Measurements from ENCODE around the gene POPDC2. TPM values are rescaled to one million over a fixed set of nuclear protein-coding genes. Genes with fewer than 3 reads are reported as not detected.
"Not testable (repeated sequence)": the region's sequence is repeated elsewhere in the genome, so short reads cannot be mapped to it uniquely, and the experiment has no call there.

Gene POPDC2
- total RNA-seq, 2 experiments from 2014 or later: 0.72 to 1.5 TPM

- Mint-ChIP-seq H3K27ac (no peak overlapping the region), H3K36me3 (ENCODE audit: low read depth) (no peaks in the 10 kb centered on the region), H3K27me3 (ENCODE audit: low read depth) (no peaks in the 10 kb centered on the region), H3K9me3 (no peaks in the 10 kb centered on the region), H3K4me1 (ENCODE audit: low read depth) (peaks cover 3% of the 10 kb centered on the region), H3K4me3 (no peak overlapping the region)
- CTCF ChIA-PET: no interaction called here
- DNase-seq: no peak
- intact Hi-C loops (cut with micrococcal nuclease): no loop called here
These were observed 61.8 kb downstream of the POPDC2 start for GRCh38 chr3:119598410-119599098.

- Mint-ChIP-seq H3K4me3 (no peak within 1 kb of the TSS), H3K4me1 (ENCODE audit: low read depth) (peaks cover 3% of the 10 kb centered on the region), H3K9me3 (no peaks in the 10 kb centered on the region), H3K27me3 (ENCODE audit: low read depth) (no peaks in the 10 kb centered on the region), H3K27ac (no peak within 1 kb of the TSS), H3K36me3 (ENCODE audit: low read depth) (no peaks in the 10 kb centered on the region)
- intact Hi-C loops (cut with micrococcal nuclease): no loop called here
- CTCF ChIA-PET: no interaction called here
- DNase-seq: no peak
These were observed 62.7 kb downstream of the POPDC2 start, which contains the start of gene PLA1A for GRCh38 chr3:119597548-119598288. Gene PLA1A (plus strand): TSS chr3:119597885. CDS start chr3:119597914, 29 bp downstream.

GRCh38 chr3:119596398-119596797 is 64.0 kb downstream of the POPDC2 start:
- intact Hi-C loops (cut with micrococcal nuclease): no loop called here
- CTCF ChIA-PET: no interaction called here
- Mint-ChIP-seq H3K9me3 (no peaks in the 10 kb centered on the region), H3K27ac (no peak overlapping the region), H3K4me3 (no peak overlapping the region), H3K27me3 (ENCODE audit: low read depth) (peaks cover 2% of the 10 kb centered on the region), H3K36me3 (ENCODE audit: low read depth) (no peaks in the 10 kb centered on the region), H3K4me1 (ENCODE audit: low read depth) (peaks cover 3% of the 10 kb centered on the region)
- no peak for DNase-seq

DNA sequence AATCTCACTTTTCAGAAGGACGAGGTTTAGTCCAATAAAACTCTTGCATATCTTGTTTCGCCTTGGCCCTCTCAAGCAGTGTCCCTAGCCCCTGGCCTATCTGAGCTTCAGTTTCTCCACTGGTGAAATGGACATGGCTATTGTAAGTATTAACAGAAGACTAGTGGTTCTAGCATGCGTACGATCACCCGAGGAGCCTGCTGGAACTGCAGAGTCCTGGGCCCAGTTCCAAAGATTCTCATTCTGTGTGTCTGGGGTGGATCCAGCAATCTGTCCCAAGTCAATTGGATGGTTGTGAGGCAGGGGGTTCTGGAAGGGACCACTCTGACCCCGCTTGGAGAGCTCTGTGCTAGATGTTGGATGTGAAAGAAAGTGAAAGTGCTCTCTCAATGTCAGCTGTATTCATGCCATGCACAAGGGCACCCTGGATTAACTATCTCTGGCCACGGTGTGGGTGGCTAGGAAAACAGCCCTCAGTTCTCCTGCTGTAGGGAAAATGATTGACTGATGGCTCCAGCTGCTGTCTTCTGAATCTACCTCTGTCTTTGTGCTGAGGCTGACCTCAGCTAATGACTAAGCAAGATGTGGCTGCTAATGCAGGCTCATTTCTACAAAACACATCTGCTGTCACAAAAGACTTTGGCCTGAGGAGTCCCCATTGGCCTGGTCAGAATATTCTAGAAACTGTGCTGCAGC is 64.6 kb downstream of the POPDC2 start:
- no peaks in the 10 kb centered on the region for H3K36me3 Mint-ChIP-seq (ENCODE audit: low read depth)

GRCh38 chr3:119594929-119595328 is 65.5 kb downstream of the POPDC2 start:
- H3K4me3 Mint-ChIP-seq; H3K27me3 Mint-ChIP-seq (ENCODE audit: low read depth); H3K9me3 Mint-ChIP-seq; H3K27ac Mint-ChIP-seq; H3K36me3 Mint-ChIP-seq (ENCODE audit: low read depth); intact Hi-C loops (cut with micrococcal nuclease); CTCF ChIA-PET; H3K4me1 Mint-ChIP-seq (ENCODE audit: low read depth); DNase-seq: not testable (repeated sequence)

More for the DNA sequence above, 64.6 kb downstream of the POPDC2 start:
- CTCF ChIA-PET: interaction anchor here (0.6 to 0.7 kb wide), 2 partner anchors 298 to 359 kb away, joined by 3 to 4 read pairs; no protein-coding TSS in a partner anchor
- intact Hi-C loops (cut with micrococcal nuclease): no loop called here
- H3K27me3 Mint-ChIP-seq (ENCODE audit: low read depth): peaks cover 4% of the 10 kb centered on the region
- DNase-seq: no peak
- no peaks in the 10 kb centered on the region for H3K4me1 Mint-ChIP-seq (ENCODE audit: low read depth)
- no peaks in the 10 kb centered on the region for H3K9me3 Mint-ChIP-seq
- no peak overlapping the region for H3K4me3 Mint-ChIP-seq
- no peak overlapping the region for H3K27ac Mint-ChIP-seq

- H3K9me3 Mint-ChIP-seq: peaks cover 1% of the 10 kb centered on the region
- no peaks in the 10 kb centered on the region for H3K36me3 Mint-ChIP-seq (ENCODE audit: low read depth)
These were observed 66.3 kb downstream of the POPDC2 start for GRCh38 chr3:119594066-119594465.

GRCh38 chr3:119592861-119593260 is 67.5 kb downstream of the POPDC2 start:
- Mint-ChIP-seq H3K4me3 (no peak overlapping the region), H3K9me3 (peaks cover 1% of the 10 kb centered on the region), H3K27me3 (ENCODE audit: low read depth) (peaks cover 16% of the 10 kb centered on the region), H3K27ac (no peak overlapping the region), H3K4me1 (ENCODE audit: low read depth) (peaks cover 7% of the 10 kb centered on the region), H3K36me3 (ENCODE audit: low read depth) (no peaks in the 10 kb centered on the region)
- no peak for DNase-seq
- intact Hi-C loops (cut with micrococcal nuclease): no loop called here
- CTCF ChIA-PET: no interaction called here

More at GRCh38 chr3:119594066-119594465, 66.3 kb downstream of the POPDC2 start:
- DNase-seq: no peak
- Mint-ChIP-seq H3K4me3 (no peak overlapping the region), H3K27ac (no peak overlapping the region), H3K4me1 (ENCODE audit: low read depth) (no peaks in the 10 kb centered on the region), H3K27me3 (ENCODE audit: low read depth) (peaks cover 12% of the 10 kb centered on the region)
- CTCF ChIA-PET: interaction anchor here (1.0 kb wide), 1 partner anchor 12 kb away, joined by 4 read pairs; no protein-coding TSS in a partner anchor
- intact Hi-C loops (cut with micrococcal nuclease): no loop called here

Other genes starting within 250 kb of the POPDC2 start
- 10 to 100 TPM; 21.4 to 26.9 TPM for gene TMEM39A, start 197.0 kb downstream of the POPDC2 start, total RNA-seq
- gene POGLUT1, start 191.6 kb downstream of the POPDC2 start, total RNA-seq: 1 to 10 TPM; 7.6 to 8.0 TPM
- gene TIMMDC1, start 162.0 kb downstream of the POPDC2 start, total RNA-seq: 10 to 100 TPM; 75.6 to 83.8 TPM
- under 1 TPM; 0.14 to 0.40 TPM for gene CD80, start 101.0 kb downstream of the POPDC2 start, total RNA-seq
- gene ADPRH, start 81.1 kb downstream of the POPDC2 start, total RNA-seq: 1 to 10 TPM; 2.6 to 3.1 TPM
- gene PLA1A, start 62.7 kb downstream of the POPDC2 start, total RNA-seq: under 1 TPM in 1 of 2 experiments, not detected in 1; 0.19 TPM
- gene COX17, start 16.8 kb upstream of the POPDC2 start, total RNA-seq: 100 to 1,000 TPM; 104 to 113 TPM
- gene CFAP91, start 42.4 kb upstream of the POPDC2 start, total RNA-seq: under 1 TPM; 0.26 to 0.57 TPM
- under 1 TPM; 0.88 to 0.89 TPM for gene NR1I2, start 121.5 kb upstream of the POPDC2 start, total RNA-seq